ENCODE measurements around the gene CISD3. TPM values are rescaled to one million over a fixed set of nuclear protein-coding genes. Genes with fewer than 3 reads are reported as not detected.
A peak's percentile ranks its signal among the peaks of the same experiment; 100 is the strongest.

The CISD3 gene
- polyA plus RNA-seq (ENCODE audit: insufficient read length in 3 of 3), result 10 to 100 TPM; 11.5 to 12.5 (median 11.9) TPM
- long read RNA-seq, donor 1, transcript CISD3-204 (4 exons, 2,074 nt), result major isoform, 12 of 12 reads
- long read RNA-seq, donor 1, partial matches to known transcripts, result 0 of 12 reads
- long read RNA-seq, donor 1, other reads (novel, unspliced or antisense), result 0 of 12 reads
- long read RNA-seq, donor 2, transcript CISD3-204 (4 exons, 2,074 nt), result major isoform, 15 of 16 reads
- long read RNA-seq, donor 2, partial matches to known transcripts, result 0 of 16 reads
- long read RNA-seq, donor 2, other reads (novel, unspliced or antisense), result 0 of 16 reads
- long read RNA-seq, donor 3, transcript CISD3-206 (3 exons, 2,326 nt), result minor isoform, 9 of 81 reads
- long read RNA-seq, donor 3, transcript CISD3-204 (4 exons, 2,074 nt), result major isoform, 23 of 81 reads
- long read RNA-seq, donor 3, partial matches to known transcripts, result 47 of 81 reads
- long read RNA-seq, donor 3, other reads (novel, unspliced or antisense), result 0 of 81 reads
- long read RNA-seq, donor 4, transcript CISD3-204 (4 exons, 2,074 nt), result major isoform, 10 of 14 reads
- long read RNA-seq, donor 4, partial matches to known transcripts, result 0 of 14 reads
- long read RNA-seq, donor 4, other reads (novel, unspliced or antisense), result 0 of 14 reads
- long read RNA-seq, donor 5, result 0 reads
- long read RNA-seq, donor 6, transcript CISD3-204 (4 exons, 2,074 nt), result major isoform, 10 of 13 reads
- long read RNA-seq, donor 6, partial matches to known transcripts, result 0 of 13 reads
- long read RNA-seq, donor 6, other reads (novel, unspliced or antisense), result 0 of 13 reads
- long read RNA-seq, donor 7, transcript CISD3-204 (4 exons, 2,074 nt), result major isoform, 7 of 58 reads
- long read RNA-seq, donor 7, partial matches to known transcripts, result 49 of 58 reads
- long read RNA-seq, donor 7, other reads (novel, unspliced or antisense), result 0 of 58 reads
- long read RNA-seq, donor 8, result 0 reads
- long read RNA-seq, donor 9, transcript CISD3-204 (4 exons, 2,074 nt), result major isoform, 17 of 21 reads
- long read RNA-seq, donor 9, partial matches to known transcripts, result 0 of 21 reads
- long read RNA-seq, donor 9, other reads (novel, unspliced or antisense), result 0 of 21 reads
- long read RNA-seq, donor 10, transcript CISD3-204 (4 exons, 2,074 nt), result major isoform, 15 of 42 reads
- long read RNA-seq, donor 10, partial matches to known transcripts, result 11 of 42 reads
- long read RNA-seq, donor 10, other reads (novel, unspliced or antisense), result 13 of 42 reads
- long read RNA-seq, donor 11, transcript CISD3-204 (4 exons, 2,074 nt), result major isoform, 6 of 41 reads
- long read RNA-seq, donor 11, partial matches to known transcripts, result 14 of 41 reads
- long read RNA-seq, donor 11, other reads (novel, unspliced or antisense), result 18 of 41 reads
- long read RNA-seq, donor 12, transcript CISD3-204 (4 exons, 2,074 nt), result major isoform, 8 of 10 reads
- long read RNA-seq, donor 12, partial matches to known transcripts, result 0 of 10 reads
- long read RNA-seq, donor 12, other reads (novel, unspliced or antisense), result 0 of 10 reads
- long read RNA-seq, donor 13, result 0 reads
- long read RNA-seq, donor 14, transcript CISD3-204 (4 exons, 2,074 nt), result major isoform, 8 of 29 reads
- long read RNA-seq, donor 14, partial matches to known transcripts, result 8 of 29 reads
- long read RNA-seq, donor 14, other reads (novel, unspliced or antisense), result 10 of 29 reads
- long read RNA-seq, donor 15, transcript CISD3-204 (4 exons, 2,074 nt), result major isoform, 6 of 16 reads
- long read RNA-seq, donor 15, partial matches to known transcripts, result 8 of 16 reads
- long read RNA-seq, donor 15, other reads (novel, unspliced or antisense), result 0 of 16 reads
- long read RNA-seq, donor 16, transcript CISD3-204 (4 exons, 2,074 nt), result major isoform, 42 of 49 reads
- long read RNA-seq, donor 16, transcript CISD3-206 (3 exons, 2,326 nt), result minor isoform, 6 of 49 reads
- long read RNA-seq, donor 16, partial matches to known transcripts, result 0 of 49 reads
- long read RNA-seq, donor 16, other reads (novel, unspliced or antisense), result 0 of 49 reads

- peak in 3 of 11 donors; percentile 78 to 81 (median 79) for DNase-seq (ENCODE audit: extremely low read depth in 1 of 11, low read depth in 9 of 11, low spot score in 4 of 11)
These were observed at the start of gene CISD3 for GRCh38 chr17:38729886-38730525. TSS of gene CISD3 (plus strand) at chr17:38730341. CDS start at chr17:38730359, 18 bp downstream.

- no peak for DNase-seq (ENCODE audit: extremely low read depth in 1 of 11, low read depth in 9 of 11, low spot score in 4 of 11)
These were observed 49.0 kb upstream of the CISD3 start for GRCh38 chr17:38681096-38681495.

- no peak for DNase-seq (ENCODE audit: extremely low read depth in 1 of 11, low read depth in 9 of 11, low spot score in 4 of 11)
These were observed 44.6 kb upstream of the CISD3 start for GRCh38 chr17:38685491-38685890.

- DNase-seq (ENCODE audit: extremely low read depth in 1 of 11, low read depth in 9 of 11, low spot score in 4 of 11), result no peak
These were observed 42.9 kb upstream of the CISD3 start for GRCh38 chr17:38687286-38687685.

- no peak for DNase-seq (ENCODE audit: extremely low read depth in 1 of 11, low read depth in 9 of 11, low spot score in 4 of 11)
These were observed 39.8 kb upstream of the CISD3 start for GRCh38 chr17:38690386-38690785.

GRCh38 chr17:38691154-38691553 lies 39.0 kb upstream of the CISD3 start:
- no peak for DNase-seq (ENCODE audit: extremely low read depth in 1 of 11, low read depth in 9 of 11, low spot score in 4 of 11)

GRCh38 chr17:38693700-38694329 lies 36.3 kb upstream of the CISD3 start:
- peak in 3 of 11 donors; percentile 71 to 77 (median 75) for DNase-seq (ENCODE audit: extremely low read depth in 1 of 11, low read depth in 9 of 11, low spot score in 4 of 11)

GRCh38 chr17:38697061-38697820 lies 32.9 kb upstream of the CISD3 start:
- no peak for DNase-seq (ENCODE audit: extremely low read depth in 1 of 11, low read depth in 9 of 11, low spot score in 4 of 11)

GRCh38 chr17:38698760-38699159 lies 31.4 kb upstream of the CISD3 start:
- DNase-seq (ENCODE audit: extremely low read depth in 1 of 11, low read depth in 9 of 11, low spot score in 4 of 11), result no peak

GRCh38 chr17:38701504-38702165 lies 28.5 kb upstream of the CISD3 start:
- DNase-seq (ENCODE audit: extremely low read depth in 1 of 11, low read depth in 9 of 11, low spot score in 4 of 11), result no peak

- peak in 8 of 11 donors; percentile 70 to 88 (median 81) for DNase-seq (ENCODE audit: extremely low read depth in 1 of 11, low read depth in 9 of 11, low spot score in 4 of 11)
These were observed 27.8 kb upstream of the CISD3 start for GRCh38 chr17:38702166-38702915.

- DNase-seq (ENCODE audit: extremely low read depth in 1 of 11, low read depth in 9 of 11, low spot score in 4 of 11), result no peak
These were observed 27.0 kb upstream of the CISD3 start for GRCh38 chr17:38702916-38703741.

GRCh38 chr17:38703742-38704605 lies 26.2 kb upstream of the CISD3 start:
- peak in 9 of 11 donors; percentile 73 to 90 (median 81) for DNase-seq (ENCODE audit: extremely low read depth in 1 of 11, low read depth in 9 of 11, low spot score in 4 of 11)
